ENCODE measurements around the gene DPYSL3. TPM values are rescaled to one million over a fixed set of nuclear protein-coding genes. Genes with fewer than 3 reads are reported as not detected.

DPYSL3 gene
- total and polyA plus RNA-seq, 2 donors (not counting 3 experiments of a cell fraction or from before 2014, with no cell fraction given), result 80.3 to 146 TPM

DNA sequence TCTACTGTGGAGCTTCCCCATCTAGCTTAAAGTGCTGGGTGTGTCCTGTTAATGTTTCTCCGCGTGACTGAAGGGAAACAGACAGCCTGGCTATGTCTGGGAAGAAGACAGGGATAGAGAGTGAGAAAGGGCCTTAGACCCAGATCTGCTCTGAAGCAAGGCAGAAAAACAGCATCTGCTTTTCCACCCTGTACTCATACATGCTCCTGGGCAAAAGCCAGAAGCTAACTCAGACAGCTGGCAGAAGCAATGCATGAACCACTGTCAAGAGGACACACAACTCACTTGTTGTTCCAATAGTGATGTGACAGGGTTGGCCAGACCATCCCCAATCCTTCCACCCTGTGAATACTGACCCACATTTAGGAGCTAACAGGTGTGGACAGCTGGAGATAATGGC is 63.3 kb downstream of the DPYSL3 start:
- intact Hi-C loops (cut with micrococcal nuclease) (no loop called here), dilution Hi-C loops (cut with MboI; ENCODE audit: extremely low pct_ligation_motif_present, low sequenced_read_pairs) (no loop called here)
- FAIRE-seq, result no peak
- no peaks in the 10 kb centered on the region for H3K27me3 ChIP-seq (ENCODE audit: control insufficient read depth in 2 of 2, insufficient read depth in 2 of 2, low read length in 2 of 2)
- H3K9ac ChIP-seq (replicated peaks; ENCODE audit: extremely low read depth, insufficient read depth, low read length), result no peak overlapping the region
- ChIA-PET POLR2A (no interaction called here), CTCF (interaction anchor here (0.7 to 1.2 kb wide), 4 partner anchors 56 to 223 kb away, joined by 3 to 6 read pairs (median 4); no protein-coding TSS in a partner anchor)
- no peaks in the 10 kb centered on the region for H3K9me3 ChIP-seq (replicated peaks; ENCODE audit: control insufficient read depth, insufficient read depth, low read length)
- no peak overlapping the region for H3K27ac ChIP-seq (ENCODE audit: insufficient read depth, low read depth, low read length)
- TF ChIP-seq, protein P1, sequence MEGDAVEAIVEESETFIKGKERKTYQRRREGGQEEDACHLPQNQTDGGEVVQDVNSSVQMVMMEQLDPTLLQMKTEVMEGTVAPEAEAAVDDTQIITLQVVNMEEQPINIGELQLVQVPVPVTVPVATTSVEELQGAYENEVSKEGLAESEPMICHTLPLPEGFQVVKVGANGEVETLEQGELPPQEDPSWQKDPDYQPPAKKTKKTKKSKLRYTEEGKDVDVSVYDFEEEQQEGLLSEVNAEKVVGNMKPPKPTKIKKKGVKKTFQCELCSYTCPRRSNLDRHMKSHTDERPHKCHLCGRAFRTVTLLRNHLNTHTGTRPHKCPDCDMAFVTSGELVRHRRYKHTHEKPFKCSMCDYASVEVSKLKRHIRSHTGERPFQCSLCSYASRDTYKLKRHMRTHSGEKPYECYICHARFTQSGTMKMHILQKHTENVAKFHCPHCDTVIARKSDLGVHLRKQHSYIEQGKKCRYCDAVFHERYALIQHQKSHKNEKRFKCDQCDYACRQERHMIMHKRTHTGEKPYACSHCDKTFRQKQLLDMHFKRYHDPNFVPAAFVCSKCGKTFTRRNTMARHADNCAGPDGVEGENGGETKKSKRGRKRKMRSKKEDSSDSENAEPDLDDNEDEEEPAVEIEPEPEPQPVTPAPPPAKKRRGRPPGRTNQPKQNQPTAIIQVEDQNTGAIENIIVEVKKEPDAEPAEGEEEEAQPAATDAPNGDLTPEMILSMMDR (IDR thresholded peaks at IDR 0.05; ENCODE audit: extremely low read depth in 1 of 2, insufficient read depth in 1 of 2, low read depth in 1 of 2, low read length in 2 of 2), result no peak
- TF ChIP-seq MYC (IDR thresholded peaks at IDR 0.05; ENCODE audit: low read depth, low read length) (no peak), POLR2AphosphoS5 (IDR thresholded peaks at IDR 0.05; ENCODE audit: insufficient read depth, low read depth, low read length) (no peak), FOS (IDR thresholded peaks at IDR 0.05; ENCODE audit: borderline replicate concordance, insufficient read depth, low read length) (no peak), POLR2A (IDR thresholded peaks at IDR 0.05; ENCODE audit: low read depth, low read length) (no peak), JUN (IDR thresholded peaks at IDR 0.05; ENCODE audit: borderline replicate concordance, insufficient read depth, insufficient read length, low read depth) (no peak), EZH2 (IDR thresholded peaks at IDR 0.05; ENCODE audit: borderline replicate concordance, low read depth, low read length, severe bottlenecking) (no peak), GATA2 (IDR thresholded peaks at IDR 0.05; ENCODE audit: insufficient read depth, insufficient read length, low read depth, low read length) (no peak)
- TF ChIP-seq, protein P2, sequence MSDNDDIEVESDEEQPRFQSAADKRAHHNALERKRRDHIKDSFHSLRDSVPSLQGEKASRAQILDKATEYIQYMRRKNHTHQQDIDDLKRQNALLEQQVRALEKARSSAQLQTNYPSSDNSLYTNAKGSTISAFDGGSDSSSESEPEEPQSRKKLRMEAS (IDR thresholded peaks at IDR 0.05; ENCODE audit: insufficient read depth, insufficient read length), result no peak
- H3K4me3 ChIP-seq (replicated peaks in 1 of 3; ENCODE audit: insufficient read depth in 1 of 3, low read depth in 1 of 3, low read length in 3 of 3), result no peak overlapping the region
- H3K4me2 ChIP-seq (ENCODE audit: insufficient read depth, low read length), result no peak overlapping the region
- BruUV-seq (replicated peaks), result no TSS peak
- no peak for DNase-seq (ENCODE audit: low read depth, low spot score)
- H3K36me3 ChIP-seq (ENCODE audit: control insufficient read depth in 2 of 2, extremely low read depth in 1 of 2, insufficient read depth in 2 of 2, low read length in 2 of 2), result no peaks in the 10 kb centered on the region
- no peaks in the 10 kb centered on the region for H3K4me1 ChIP-seq (ENCODE audit: control insufficient read depth, extremely low read depth, insufficient read depth, low read length)
- H2AFZ ChIP-seq (ENCODE audit: low read depth, low read length), result no peak overlapping the region
- H4K20me1 ChIP-seq (replicated peaks; ENCODE audit: control insufficient read depth, extremely low read depth, insufficient read depth, low read length), result no peaks in the 10 kb centered on the region
- no peaks in the 10 kb centered on the region for H3K9me1 ChIP-seq (replicated peaks; ENCODE audit: control insufficient read depth, extremely low read depth, insufficient read depth, low read length)
- H3K79me2 ChIP-seq (ENCODE audit: control insufficient read depth, insufficient read depth, low read length), result peaks cover 31% of the 10 kb centered on the region
